ENCODE data around the gene STAMBP. TPM values are rescaled to one million over a fixed set of nuclear protein-coding genes. Genes with fewer than 3 reads are reported as not detected.

Gene STAMBP
- total and polyA plus RNA-seq, 2 donors (not counting 1 experiment from before 2014, with no cell fraction given) = 23.3 to 44.2 TPM

- Histone ChIP-seq H3K4me3 (replicated peaks in 1 of 4; ENCODE audit: control extremely low read depth in 1 of 4, insufficient read depth in 1 of 4, low read depth in 3 of 4, low read length in 4 of 4) (no peak overlapping the region), H3K79me2 (ENCODE audit: control insufficient read depth, insufficient read depth, low read length) (no peaks in the 10 kb centered on the region), H3K9me3 (ENCODE audit: control insufficient read depth, insufficient read depth, low read depth, low read length) (no peaks in the 10 kb centered on the region), H3K4me1 (ENCODE audit: control insufficient read depth, extremely low read depth, insufficient read depth, low read length) (no peaks in the 10 kb centered on the region), H3K4me2 (ENCODE audit: extremely low read depth, insufficient read depth, low read length) (no peak overlapping the region), H3K27ac (ENCODE audit: insufficient read depth, low read length) (no peak overlapping the region), H2AFZ (ENCODE audit: low read length) (no peak overlapping the region), H3K36me3 (ENCODE audit: control insufficient read depth, insufficient read depth, low read length) (no peaks in the 10 kb centered on the region), H3K9ac (ENCODE audit: insufficient read depth, low read length) (no peak overlapping the region), H3K27me3 (ENCODE audit: control insufficient read depth, insufficient read depth, low read length) (peaks cover 3% of the 10 kb centered on the region), H4K20me1 (ENCODE audit: control insufficient read depth, extremely low read depth, insufficient read depth, low read length) (no peaks in the 10 kb centered on the region)
- no peak for TF ChIP-seq EZH2 (IDR thresholded peaks at IDR 0.05; ENCODE audit: low read length, missing control alignments)
- TF ChIP-seq CTCF (conservative IDR thresholded peaks at IDR 0.05 in 1 of 2, IDR thresholded peaks at IDR 0.05 in 1 of 2; ENCODE audit: low read depth in 1 of 2, low read length in 2 of 2) = no peak
- no peak for DNase-seq (ENCODE audit: low read depth in 2 of 2)
These were observed 6.5 kb upstream of the STAMBP start for GRCh38 chr2:73822276-73822675.

- DNase-seq (ENCODE audit: low read depth in 2 of 2) = no peak
- Histone ChIP-seq H2AFZ (ENCODE audit: low read length) (no peak overlapping the region), H3K79me2 (ENCODE audit: control insufficient read depth, insufficient read depth, low read length) (no peaks in the 10 kb centered on the region), H3K4me1 (ENCODE audit: control insufficient read depth, extremely low read depth, insufficient read depth, low read length) (no peaks in the 10 kb centered on the region), H3K27ac (ENCODE audit: insufficient read depth, low read length) (no peak overlapping the region), H3K36me3 (ENCODE audit: control insufficient read depth, insufficient read depth, low read length) (no peaks in the 10 kb centered on the region), H3K9me3 (ENCODE audit: control insufficient read depth, insufficient read depth, low read depth, low read length) (no peaks in the 10 kb centered on the region), H3K4me2 (ENCODE audit: extremely low read depth, insufficient read depth, low read length) (no peak overlapping the region), H3K4me3 (replicated peaks in 1 of 4; ENCODE audit: control extremely low read depth in 1 of 4, insufficient read depth in 1 of 4, low read depth in 3 of 4, low read length in 4 of 4) (no peak overlapping the region), H3K9ac (ENCODE audit: insufficient read depth, low read length) (no peak overlapping the region), H4K20me1 (ENCODE audit: control insufficient read depth, extremely low read depth, insufficient read depth, low read length) (no peaks in the 10 kb centered on the region), H3K27me3 (ENCODE audit: control insufficient read depth, insufficient read depth, low read length) (peaks cover 3% of the 10 kb centered on the region)
- TF ChIP-seq EZH2 (IDR thresholded peaks at IDR 0.05; ENCODE audit: low read length, missing control alignments) (no peak), CTCF (conservative IDR thresholded peaks at IDR 0.05 in 1 of 2, IDR thresholded peaks at IDR 0.05 in 1 of 2; ENCODE audit: low read depth in 1 of 2, low read length in 2 of 2) (no peak)
These were observed 5.8 kb upstream of the STAMBP start for GRCh38 chr2:73822991-73823390.

- Histone ChIP-seq H3K4me2 (ENCODE audit: extremely low read depth, insufficient read depth, low read length) (no peak overlapping the region), H3K4me1 (ENCODE audit: control insufficient read depth, extremely low read depth, insufficient read depth, low read length) (no peaks in the 10 kb centered on the region), H3K79me2 (ENCODE audit: control insufficient read depth, insufficient read depth, low read length) (no peaks in the 10 kb centered on the region), H3K27me3 (ENCODE audit: control insufficient read depth, insufficient read depth, low read length) (peaks cover 3% of the 10 kb centered on the region), H2AFZ (ENCODE audit: low read length) (no peak overlapping the region), H3K9ac (ENCODE audit: insufficient read depth, low read length) (no peak overlapping the region), H4K20me1 (ENCODE audit: control insufficient read depth, extremely low read depth, insufficient read depth, low read length) (no peaks in the 10 kb centered on the region), H3K36me3 (ENCODE audit: control insufficient read depth, insufficient read depth, low read length) (no peaks in the 10 kb centered on the region), H3K27ac (ENCODE audit: insufficient read depth, low read length) (no peak overlapping the region), H3K9me3 (ENCODE audit: control insufficient read depth, insufficient read depth, low read depth, low read length) (no peaks in the 10 kb centered on the region), H3K4me3 (replicated peaks in 1 of 4; ENCODE audit: control extremely low read depth in 1 of 4, insufficient read depth in 1 of 4, low read depth in 3 of 4, low read length in 4 of 4) (no peak overlapping the region)
- DNase-seq (ENCODE audit: low read depth in 2 of 2) = no peak
- TF ChIP-seq EZH2 (IDR thresholded peaks at IDR 0.05; ENCODE audit: low read length, missing control alignments) = no peak
- no peak for TF ChIP-seq CTCF (conservative IDR thresholded peaks at IDR 0.05 in 1 of 2, IDR thresholded peaks at IDR 0.05 in 1 of 2; ENCODE audit: low read depth in 1 of 2, low read length in 2 of 2)
These were observed 5.3 kb upstream of the STAMBP start for GRCh38 chr2:73823416-73823815.
